Pulmonary artery endothelial cell (primary cell): Measurements from ENCODE around the gene PTPN12. TPM values are rescaled to one million over a fixed set of nuclear protein-coding genes. Genes with fewer than 3 reads are reported as not detected.

Source experiments
- DNase-seq: peaks from one replicate; pipeline ENCODE4 v3.0.0-alpha.2; 2011; ENCODE audit warnings: low read depth, low spot score
- total RNA-seq: library from RNA; depleted of rRNA; stranded (reverse); fragments of >200 nt; gene quantifications from 2 replicates; pipeline ENCODE4 v1.2.3, GENCODE V29; 2014

The PTPN12 gene
- total RNA-seq, 1 donor from 2014 or later, result 48.2 TPM

- DNase-seq, result no peak
These were observed 125.8 kb downstream of the PTPN12 start for GRCh38 chr7:77662869-77663268.

DNA sequence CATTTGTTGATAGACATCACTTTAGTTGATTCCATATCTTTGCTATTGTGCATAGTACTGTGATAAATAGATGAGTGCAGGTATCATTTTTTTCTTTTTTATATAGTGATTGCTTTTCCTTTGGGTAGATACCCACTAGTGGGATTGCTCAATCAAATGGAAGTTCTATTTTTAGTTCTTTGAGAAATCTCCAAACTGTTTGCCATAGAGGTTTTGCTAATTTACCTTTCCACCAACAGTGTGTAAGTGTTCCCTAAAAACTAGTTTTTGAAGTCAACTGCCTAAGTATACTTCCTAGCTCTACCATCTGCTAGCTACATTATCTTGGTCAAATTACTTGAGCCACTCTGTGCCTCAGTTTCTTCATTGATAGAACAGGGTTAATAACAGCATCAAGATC, 127.6 kb downstream of the PTPN12 start:
- DNase-seq, result no peak

- no peak for DNase-seq
These were observed 128.1 kb downstream of the PTPN12 start for GRCh38 chr7:77665161-77665560.

- DNase-seq, result no peak
These were observed 130.5 kb downstream of the PTPN12 start for GRCh38 chr7:77667459-77668086.

GRCh38 chr7:77674878-77675277, 137.8 kb downstream of the PTPN12 start:
- DNase-seq, result no peak

DNA sequence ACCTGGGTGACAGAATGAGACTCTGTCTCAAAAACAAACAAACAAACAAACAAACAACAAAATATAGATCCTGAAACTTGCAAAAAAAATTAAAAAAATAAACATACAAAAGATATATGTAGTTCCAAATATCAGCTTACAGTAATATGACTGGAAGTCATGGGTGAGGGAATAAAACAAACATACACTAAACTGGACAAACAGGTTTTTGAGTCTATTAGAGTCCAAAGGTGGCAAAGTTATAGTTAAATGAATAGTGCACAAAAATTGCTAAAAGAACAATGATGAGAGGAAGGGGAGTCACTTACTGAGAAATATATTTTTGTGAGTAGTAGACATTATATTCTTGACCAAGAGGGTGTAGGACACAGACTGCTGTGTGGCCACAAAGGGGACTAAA, 142.5 kb downstream of the PTPN12 start:
- no peak for DNase-seq

- DNase-seq, result no peak
These were observed 143.2 kb downstream of the PTPN12 start for GRCh38 chr7:77680266-77680665.

DNA sequence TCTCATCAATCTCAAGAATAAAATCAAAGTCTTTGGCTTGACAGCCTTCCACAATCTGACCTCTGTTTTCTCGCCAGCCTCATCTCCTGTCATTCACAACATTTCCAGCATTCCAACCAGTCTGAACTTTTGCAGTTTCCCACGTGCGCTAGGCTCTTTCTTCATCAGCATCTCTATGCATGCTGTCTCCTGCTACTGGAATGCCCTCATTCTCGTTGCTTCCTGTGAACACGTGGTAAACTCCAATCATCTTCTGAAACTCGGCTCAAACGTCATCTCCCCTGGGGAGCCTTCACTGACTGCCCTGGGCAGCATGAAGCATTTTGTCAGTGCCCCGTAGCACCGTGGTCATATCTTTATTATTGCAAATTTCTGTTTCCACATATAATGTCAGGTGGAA, 146.9 kb downstream of the PTPN12 start:
- DNase-seq, result no peak

DNA sequence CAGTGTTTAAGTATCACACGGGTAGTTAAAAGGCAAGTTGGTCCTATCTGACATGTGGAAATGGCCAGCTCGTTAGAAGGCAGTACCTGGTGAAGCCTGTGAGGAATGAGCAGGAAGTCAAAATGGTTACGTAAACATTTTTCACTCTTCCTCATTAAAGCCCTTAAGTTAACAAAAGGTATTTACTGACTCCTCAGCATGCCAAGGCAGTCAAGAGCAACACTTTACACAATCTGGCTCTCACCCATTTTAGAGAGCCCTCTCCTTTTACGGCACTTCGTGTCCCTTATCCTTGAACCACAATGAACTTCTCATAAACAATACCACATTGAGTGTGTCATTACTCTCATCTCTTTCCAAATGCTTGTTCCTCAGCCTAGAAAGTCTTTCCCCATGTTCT, 148.1 kb downstream of the PTPN12 start:
- no peak for DNase-seq

DNA sequence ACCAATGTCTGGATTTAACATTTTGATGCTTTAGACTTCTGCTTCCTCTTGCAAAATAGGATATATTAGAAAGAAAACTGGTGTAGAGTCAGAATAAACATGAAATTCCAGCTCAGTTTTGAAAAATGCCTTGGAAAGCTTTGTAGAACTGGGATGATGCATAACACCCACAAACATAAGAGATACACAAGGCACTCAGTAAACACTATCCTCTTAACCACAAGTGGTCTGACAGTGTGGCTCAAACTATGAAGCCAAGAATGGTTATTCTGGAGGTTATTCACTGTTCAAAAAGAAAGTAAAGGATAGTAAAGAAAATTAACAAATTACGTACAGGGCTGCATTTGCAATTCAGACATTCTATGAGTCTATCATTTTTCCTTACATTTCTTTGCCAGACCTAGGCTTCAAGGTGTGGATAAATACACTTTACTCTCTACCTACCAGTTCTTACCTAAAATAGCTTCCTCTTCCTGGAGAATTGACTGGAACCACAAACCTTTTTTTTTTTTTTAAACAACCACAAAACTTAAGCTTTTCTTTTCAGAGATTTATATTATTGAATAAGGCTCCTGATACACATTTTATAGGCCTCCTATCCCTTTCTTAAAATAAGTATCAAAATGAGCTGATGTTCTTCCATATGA, 150.1 kb downstream of the PTPN12 start:
- no peak for DNase-seq

DNA sequence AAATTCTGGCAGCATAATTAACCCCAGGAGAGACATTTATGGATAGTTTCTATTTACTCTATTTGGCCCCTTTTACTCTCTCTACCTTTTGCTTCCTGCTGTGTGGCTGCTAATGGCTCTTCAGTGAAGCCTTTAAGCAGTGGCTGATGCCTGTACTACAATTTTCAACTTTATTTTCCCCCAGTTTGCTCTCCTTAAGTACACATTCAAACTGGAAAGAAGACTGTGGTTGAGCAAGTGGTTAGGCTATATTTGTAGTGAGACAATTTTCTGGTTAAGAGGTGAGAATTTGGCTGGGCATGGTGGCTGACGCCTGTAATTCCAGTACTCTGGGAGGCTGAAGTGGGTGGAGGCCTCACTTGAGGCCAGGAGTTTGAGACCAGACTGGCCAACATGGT, 150.7 kb downstream of the PTPN12 start:
- no peak for DNase-seq

Other genes starting within 250 kb of the PTPN12 start
- gene GSAP, start 120.9 kb upstream of the PTPN12 start, total RNA-seq, result 2.6 TPM in 2 replicates
- 10.2 and 16.5 TPM in 2 replicates for gene RSBN1L, start 159.2 kb downstream of the PTPN12 start, total RNA-seq